Measurements from ENCODE around the gene RTCA.

- TF ChIP-seq CTCF (IDR thresholded peaks at IDR 0.05) (no peak), POLR2A (IDR thresholded peaks at IDR 0.05) (no peak)
These were observed 33.9 kb upstream of the RTCA start for GRCh38 chr1:100232156-100232555.
